Fibroblast of gingiva (primary cell): ENCODE data around the gene CTSS.
A peak's percentile ranks its signal among the peaks of the same experiment; 100 is the strongest.

Experiments used
- DNase-seq: peaks from one replicate; pipeline ENCODE4 v3.0.0-alpha.2; 2011; ENCODE audit warnings: low read depth

Gene CTSS

GRCh38 chr1:150696995-150697927 lies 68.3 kb downstream of the CTSS start, which contains the start of gene GOLPH3L:
GOLPH3L (minus strand) TSS chr1:150697154; CDS start chr1:150694838, 2,316 bp downstream.
- DNase-seq: peak; percentile 95

- DNase-seq: no peak
Observed at GRCh38 chr1:150696590-150696989, 69.0 kb downstream of the CTSS start.

- DNase-seq: no peak
Observed at GRCh38 chr1:150696162-150696561, 69.4 kb downstream of the CTSS start.

DNA sequence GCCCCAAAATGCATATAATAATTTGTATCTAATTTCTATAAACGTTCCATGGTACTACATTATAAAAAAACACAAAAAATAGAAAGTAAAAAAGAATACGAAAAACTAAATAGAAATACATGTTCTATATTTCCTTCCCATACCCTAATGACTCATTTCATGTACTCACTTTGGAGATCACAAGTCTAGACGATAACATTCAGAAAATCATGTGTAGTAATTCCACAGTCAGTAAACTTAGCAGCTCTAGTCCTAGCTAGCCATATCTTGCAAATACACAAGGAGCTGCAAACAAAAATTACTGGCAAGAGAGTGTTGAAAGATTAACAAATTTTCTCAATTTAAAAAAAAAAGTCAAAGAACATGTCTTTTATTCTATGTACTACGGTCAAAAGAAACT lies 70.0 kb downstream of the CTSS start:
- DNase-seq: no peak

- no peak for DNase-seq
Observed at GRCh38 chr1:150692720-150693119, 72.9 kb downstream of the CTSS start.

DNA sequence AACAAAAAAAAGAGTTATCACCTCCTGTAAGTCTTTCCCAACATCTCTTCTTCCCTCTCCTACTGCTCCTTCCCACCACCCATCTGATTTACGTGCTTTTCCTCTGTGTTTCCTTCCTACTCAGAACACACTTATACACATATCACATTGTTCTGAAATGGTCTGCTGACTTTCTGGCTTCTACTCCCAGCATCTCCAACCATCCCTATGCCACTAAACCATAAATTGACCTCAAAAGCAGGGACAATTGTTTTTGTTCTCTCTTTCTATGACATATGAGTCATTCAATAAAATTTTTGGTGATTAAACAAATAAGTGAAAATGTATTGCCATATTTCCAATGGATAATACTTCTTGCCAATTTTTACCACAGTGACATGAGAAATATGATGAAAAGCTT lies 76.8 kb downstream of the CTSS start:
- peak; percentile 9 for DNase-seq

- no peak for DNase-seq
Observed at GRCh38 chr1:150686275-150686674, 79.3 kb downstream of the CTSS start.

GRCh38 chr1:150683914-150684313 lies 81.7 kb downstream of the CTSS start:
- no peak for DNase-seq
